ENCODE data around the gene RGMB.

Gene RGMB

GRCh38 chr5:98794001-98794400, 20.5 kb downstream of the RGMB start:
- DNase-seq (ENCODE audit: low read depth in 2 of 2) = no peak
- no peak for TF ChIP-seq CTCF (IDR thresholded peaks at IDR 0.05; ENCODE audit: low read depth, low read length)
- no peak overlapping the region for H3K4me3 ChIP-seq (replicated peaks in 1 of 2; ENCODE audit: low read depth in 2 of 2, low read length in 2 of 2)

GRCh38 chr5:98794414-98795080, 21.1 kb downstream of the RGMB start:
- no peak overlapping the region for H3K4me3 ChIP-seq (replicated peaks in 1 of 2; ENCODE audit: low read depth in 2 of 2, low read length in 2 of 2)
- TF ChIP-seq CTCF (IDR thresholded peaks at IDR 0.05; ENCODE audit: low read depth, low read length) = no peak
- no peak for DNase-seq (ENCODE audit: low read depth in 2 of 2)

- H3K4me3 ChIP-seq (replicated peaks in 1 of 2; ENCODE audit: low read depth in 2 of 2, low read length in 2 of 2) = no peak overlapping the region
- no peak for TF ChIP-seq CTCF (IDR thresholded peaks at IDR 0.05; ENCODE audit: low read depth, low read length)
- DNase-seq (ENCODE audit: low read depth in 2 of 2) = no peak
These were observed 21.8 kb downstream of the RGMB start for GRCh38 chr5:98795243-98795642.

- H3K4me3 ChIP-seq (replicated peaks in 1 of 2; ENCODE audit: low read depth in 2 of 2, low read length in 2 of 2) = no peak overlapping the region
- DNase-seq (ENCODE audit: low read depth in 2 of 2) = peak; percentile 69 to 79
- peak; percentile 81 for TF ChIP-seq CTCF (IDR thresholded peaks at IDR 0.05; ENCODE audit: low read depth, low read length)
These were observed 22.9 kb downstream of the RGMB start for GRCh38 chr5:98796197-98796972.

- no peak overlapping the region for H3K4me3 ChIP-seq (replicated peaks in 1 of 2; ENCODE audit: low read depth in 2 of 2, low read length in 2 of 2)
- no peak for TF ChIP-seq CTCF (IDR thresholded peaks at IDR 0.05; ENCODE audit: low read depth, low read length)
- DNase-seq (ENCODE audit: low read depth in 2 of 2) = no peak
These were observed 24.9 kb downstream of the RGMB start for GRCh38 chr5:98798371-98798770.

- no peak for TF ChIP-seq CTCF (IDR thresholded peaks at IDR 0.05; ENCODE audit: low read depth, low read length)
- no peak overlapping the region for H3K4me3 ChIP-seq (replicated peaks in 1 of 2; ENCODE audit: low read depth in 2 of 2, low read length in 2 of 2)
- no peak for DNase-seq (ENCODE audit: low read depth in 2 of 2)
These were observed 25.4 kb downstream of the RGMB start for GRCh38 chr5:98798847-98799246.
